PC-9 (cell line): Measurements from ENCODE around the gene KRTAP22-2. TPM values are rescaled to one million over a fixed set of nuclear protein-coding genes. Genes with fewer than 3 reads are reported as not detected.

Source experiments
- BruUV-seq: library from RNA; stranded (reverse); fragments of 400-500 nt; replicated peaks from 2 replicates; lab custom pipeline; 2021; lab: Mats Ljungman, UMichigan
- CTCF ChIA-PET: fragments of 300-600 bp; sonication (Branson Sonifier 250); formaldehyde crosslinking; loops from one replicate; lab custom pipeline; 2022; ENCODE audit warnings: antibody characterized with exemption; lab: Charles Lee
- POLR2A ChIA-PET: fragments of 300-600 bp; sonication (Branson Sonifier 250); formaldehyde crosslinking; loops from one replicate; lab custom pipeline; 2022; ENCODE audit warnings: antibody characterized with exemption; ENCODE audit not compliant: unreplicated experiment; lab: Charles Lee
- DNase-seq, 2 experiments: peaks; one replicate each; pipeline versions ENCODE4 v3.0.0 to v3.0.0-alpha.2; 2015 to 2022; ENCODE audit warnings: mixed read lengths in 1 of 2
- H2AFZ ChIP-seq: fragments of 200-600 bp; sonication (generic); 2 replicates; pipeline ENCODE4 v1.8.1; 2017; ENCODE audit warnings: antibody characterized with exemption
- H3F3A ChIP-seq: fragments of 200-600 bp; sonication (generic); 2 replicates; pipeline ENCODE4 v1.8.1; 2017; ENCODE audit warnings: antibody characterized with exemption, mild to moderate bottlenecking, low read depth; ENCODE audit not compliant: insufficient read depth
- H3K27ac ChIP-seq: fragments of 200-600 bp; sonication (generic); 2 replicates; pipeline ENCODE4 v1.6.1; 2016; ENCODE audit warnings: mixed run types
- H3K27me3 ChIP-seq: fragments of 200-600 bp; sonication (generic); 2 replicates; pipeline ENCODE4 v1.6.1; 2016; ENCODE audit warnings: low read depth, mixed run types; ENCODE audit not compliant: insufficient read depth
- H3K36me3 ChIP-seq: fragments of 200-600 bp; sonication (generic); 2 replicates; pipeline ENCODE4 v1.6.1; 2016; ENCODE audit warnings: low read depth, mixed run types
- H3K4me1 ChIP-seq: fragments of 200-600 bp; sonication (generic); replicated peaks from 2 replicates; pipeline ENCODE4 v1.6.1; 2016; ENCODE audit warnings: mixed run types; ENCODE audit not compliant: insufficient read depth
- H3K4me2 ChIP-seq: fragments of 200-600 bp; sonication (generic); 2 replicates; pipeline ENCODE4 v1.6.1; 2017; ENCODE audit warnings: mixed run types
- H3K4me3 ChIP-seq: fragments of 200-600 bp; sonication (generic); 2 replicates; pipeline ENCODE4 v1.6.1; 2016; ENCODE audit warnings: mixed run types
- H3K79me2 ChIP-seq: fragments of 200-600 bp; sonication (generic); 2 replicates; pipeline ENCODE4 v1.6.1; 2017; ENCODE audit warnings: low read depth, mixed run types
- H3K9me2 ChIP-seq: fragments of 200-600 bp; sonication (generic); 2 replicates; pipeline ENCODE4 v1.8.1; 2017; ENCODE audit warnings: mild to moderate bottlenecking; ENCODE audit not compliant: insufficient read depth
- H3K9me3 ChIP-seq: fragments of 200-600 bp; sonication (generic); 2 replicates; pipeline ENCODE4 v1.8.1; 2016; ENCODE audit warnings: low read depth; ENCODE audit not compliant: insufficient read depth
- H4K20me1 ChIP-seq: fragments of 200-600 bp; sonication (generic); 2 replicates; pipeline ENCODE4 v1.8.1; 2017; ENCODE audit not compliant: insufficient read depth
- EZH2 ChIP-seq: fragments of 200-600 bp; sonication (generic); IDR thresholded peaks from 2 replicates; pipeline ENCODE4 v1.8.0; 2017; ENCODE audit warnings: antibody characterized with exemption, low read depth
- intact Hi-C: fragments of 100-400 bp; cut with micrococcal nuclease; formaldehyde crosslinking; loops from one replicate; pipeline ENCODE4 v1.10.0; 2022; ENCODE audit not compliant: unreplicated experiment
- total RNA-seq: library from RNA; stranded (reverse); gene quantifications from 2 replicates; pipeline ENCODE4 v1.2.3, GENCODE V29; 2021
- TF ChIP-seq, protein P1 (sequence below): fragments of 200-600 bp; sonication (generic); conservative IDR thresholded peaks from 2 replicates; pipeline ENCODE4 v1.6.1; 2017; ENCODE audit warnings: mixed run types, antibody characterized with exemption, mild to moderate bottlenecking, moderate library complexity

Gene KRTAP22-2
- total RNA-seq, 1 experiment from 2014 or later, result not detected

DNA sequence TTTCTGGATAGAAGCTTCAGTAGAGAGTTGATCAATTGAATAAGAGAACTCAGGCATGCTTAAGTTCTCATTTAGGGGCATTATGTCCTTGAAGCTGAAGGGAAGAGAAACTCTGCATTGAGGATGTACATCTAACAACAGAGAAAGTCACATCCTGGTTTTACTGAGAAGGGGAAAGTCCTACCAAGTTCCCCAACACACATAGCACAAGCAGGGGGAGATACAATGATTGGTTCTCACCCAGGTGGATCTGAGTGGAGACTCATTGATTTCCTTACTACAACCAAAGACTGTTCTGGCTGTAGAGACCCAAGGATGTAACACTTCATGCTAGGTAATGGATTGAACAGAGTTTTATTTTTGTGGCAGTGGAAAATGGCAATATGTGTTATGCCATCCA lies 25.0 kb upstream of the KRTAP22-2 start:
- H3K36me3 ChIP-seq, result no peaks in the 10 kb centered on the region
- no peak for DNase-seq
- no peaks in the 10 kb centered on the region for H3K27me3 ChIP-seq
- H3F3A ChIP-seq, result no peaks in the 10 kb centered on the region
- no TSS peak for BruUV-seq
- no peak overlapping the region for H3K27ac ChIP-seq
- no peaks in the 10 kb centered on the region for H3K9me3 ChIP-seq
- no peaks in the 10 kb centered on the region for H4K20me1 ChIP-seq
- no peak overlapping the region for H3K4me3 ChIP-seq
- no peak for TF ChIP-seq EZH2
- TF ChIP-seq, protein P1, sequence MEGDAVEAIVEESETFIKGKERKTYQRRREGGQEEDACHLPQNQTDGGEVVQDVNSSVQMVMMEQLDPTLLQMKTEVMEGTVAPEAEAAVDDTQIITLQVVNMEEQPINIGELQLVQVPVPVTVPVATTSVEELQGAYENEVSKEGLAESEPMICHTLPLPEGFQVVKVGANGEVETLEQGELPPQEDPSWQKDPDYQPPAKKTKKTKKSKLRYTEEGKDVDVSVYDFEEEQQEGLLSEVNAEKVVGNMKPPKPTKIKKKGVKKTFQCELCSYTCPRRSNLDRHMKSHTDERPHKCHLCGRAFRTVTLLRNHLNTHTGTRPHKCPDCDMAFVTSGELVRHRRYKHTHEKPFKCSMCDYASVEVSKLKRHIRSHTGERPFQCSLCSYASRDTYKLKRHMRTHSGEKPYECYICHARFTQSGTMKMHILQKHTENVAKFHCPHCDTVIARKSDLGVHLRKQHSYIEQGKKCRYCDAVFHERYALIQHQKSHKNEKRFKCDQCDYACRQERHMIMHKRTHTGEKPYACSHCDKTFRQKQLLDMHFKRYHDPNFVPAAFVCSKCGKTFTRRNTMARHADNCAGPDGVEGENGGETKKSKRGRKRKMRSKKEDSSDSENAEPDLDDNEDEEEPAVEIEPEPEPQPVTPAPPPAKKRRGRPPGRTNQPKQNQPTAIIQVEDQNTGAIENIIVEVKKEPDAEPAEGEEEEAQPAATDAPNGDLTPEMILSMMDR, result no peak
- ChIA-PET CTCF (no interaction called here), POLR2A (no interaction called here)
- intact Hi-C loops, result no loop called here
- no peaks in the 10 kb centered on the region for H3K4me1 ChIP-seq
- no peaks in the 10 kb centered on the region for H3K79me2 ChIP-seq
- no peak overlapping the region for H2AFZ ChIP-seq
- no peaks in the 10 kb centered on the region for H3K9me2 ChIP-seq
- no peak overlapping the region for H3K4me2 ChIP-seq

- TF ChIP-seq, protein P1, result no peak
- no peak for TF ChIP-seq EZH2
- Histone ChIP-seq H3K9me2 (no peaks in the 10 kb centered on the region), H3K79me2 (no peaks in the 10 kb centered on the region), H4K20me1 (no peaks in the 10 kb centered on the region), H3K4me2 (no peak within 1 kb of the TSS), H3K36me3 (no peaks in the 10 kb centered on the region), H3K9me3 (no peaks in the 10 kb centered on the region), H3K27ac (no peak within 1 kb of the TSS), H2AFZ (no peak within 1 kb of the TSS), H3K4me1 (no peaks in the 10 kb centered on the region), H3K27me3 (no peaks in the 10 kb centered on the region), H3F3A (no peaks in the 10 kb centered on the region), H3K4me3 (no peak within 1 kb of the TSS)
- BruUV-seq, result no TSS peak
- ChIA-PET CTCF (no interaction called here), POLR2A (no interaction called here)
- intact Hi-C loops, result no loop called here
- DNase-seq, result no peak
Observed at GRCh38 chr21:30613836-30614235, 23.6 kb upstream of the KRTAP22-2 start, which contains the start of gene KRTAP6-1. TSS of gene KRTAP6-1 (minus strand) at chr21:30613930. CDS start at chr21:30613904, 26 bp downstream.

- Histone ChIP-seq H3K9me2 (no peaks in the 10 kb centered on the region), H3K4me1 (no peaks in the 10 kb centered on the region), H3K4me2 (no peak overlapping the region), H2AFZ (no peak overlapping the region), H3F3A (no peaks in the 10 kb centered on the region), H4K20me1 (no peaks in the 10 kb centered on the region), H3K27me3 (no peaks in the 10 kb centered on the region), H3K9me3 (no peaks in the 10 kb centered on the region), H3K79me2 (no peaks in the 10 kb centered on the region), H3K36me3 (no peaks in the 10 kb centered on the region), H3K4me3 (no peak overlapping the region), H3K27ac (no peak overlapping the region)
- intact Hi-C loops, result no loop called here
- TF ChIP-seq EZH2, result no peak
- TF ChIP-seq, protein P1, result no peak
- ChIA-PET CTCF (no interaction called here), POLR2A (no interaction called here)
- no peak for DNase-seq
- no TSS peak for BruUV-seq
Observed at GRCh38 chr21:30612132-30612531, 21.9 kb upstream of the KRTAP22-2 start.
